NT2/D1 (cell line): Measurements from ENCODE around the gene MVK.

ENCODE experiments used
- DNase-seq: peaks from one replicate; pipeline ENCODE4 v3.0.0-alpha.2; 2011; ENCODE audit warnings: low read depth, low spot score
- H3K27me3 ChIP-seq: 2 replicates; pipeline ENCODE4 v1.6.0; 2011; ENCODE audit warnings: mild to moderate bottlenecking; ENCODE audit not compliant: insufficient read length, insufficient read depth
- H3K36me3 ChIP-seq: 2 replicates; pipeline ENCODE4 v1.6.1; 2011; ENCODE audit warnings: mild to moderate bottlenecking, low read length, mixed read lengths; ENCODE audit not compliant: insufficient read depth, insufficient read length
- H3K4me1 ChIP-seq: 2 replicates; pipeline ENCODE4 v1.5.1; 2011; ENCODE audit not compliant: insufficient read depth, insufficient read length
- H3K4me3 ChIP-seq: 2 replicates; pipeline ENCODE4 v1.5.1; 2011; ENCODE audit warnings: low read depth; ENCODE audit not compliant: insufficient read length
- H3K9ac ChIP-seq: 2 replicates; pipeline ENCODE4 v1.6.0; 2011; ENCODE audit warnings: low read depth; ENCODE audit not compliant: insufficient read length
- H3K9me3 ChIP-seq: 2 replicates; pipeline ENCODE4 v1.5.1; 2011; ENCODE audit warnings: mild to moderate bottlenecking, low read length; ENCODE audit not compliant: insufficient read depth
- SUZ12 ChIP-seq: IDR thresholded peaks from 2 replicates; pipeline ENCODE4 v1.6.1; 2011; ENCODE audit not compliant: insufficient read length, insufficient read depth; ENCODE audit errors: extremely low read depth
- YY1 ChIP-seq: IDR thresholded peaks from 2 replicates; pipeline ENCODE4 v1.6.1; 2011; ENCODE audit not compliant: insufficient read length, insufficient read depth
- ZNF274 ChIP-seq: IDR thresholded peaks from 2 replicates; pipeline ENCODE4 v1.6.1; 2011; ENCODE audit warnings: mild to moderate bottlenecking, low read depth, low read length

Gene MVK

DNA sequence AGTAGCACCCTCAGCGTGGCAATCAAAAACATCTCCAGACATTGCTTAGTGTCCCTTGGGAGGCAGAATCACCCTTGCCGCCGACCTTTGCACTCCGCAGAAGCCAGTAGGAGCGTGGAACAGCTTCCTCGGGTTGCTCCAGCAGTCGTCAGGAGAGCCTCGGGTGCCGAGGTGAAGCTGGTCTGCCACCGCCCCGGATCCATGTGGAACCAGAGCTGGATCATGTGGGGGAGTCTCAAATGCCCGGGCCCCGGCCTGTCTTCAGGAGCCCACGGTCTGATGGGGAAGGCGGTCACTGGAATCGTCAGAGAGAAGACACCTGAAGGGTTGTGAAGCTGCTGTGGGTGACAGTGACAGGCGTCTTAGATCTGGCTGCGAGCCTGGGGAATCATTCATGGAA lies 14.3 kb downstream of the MVK start:
- no peaks in the 10 kb centered on the region for H3K4me1 ChIP-seq
- no peaks in the 10 kb centered on the region for H3K9me3 ChIP-seq
- H3K4me3 ChIP-seq = no peak overlapping the region
- TF ChIP-seq ZNF274 (no peak), SUZ12 (no peak), YY1 (no peak)
- DNase-seq = no peak
- peaks cover 59% of the 10 kb centered on the region for H3K36me3 ChIP-seq
- no peak overlapping the region for H3K9ac ChIP-seq
- H3K27me3 ChIP-seq = no peaks in the 10 kb centered on the region

DNA sequence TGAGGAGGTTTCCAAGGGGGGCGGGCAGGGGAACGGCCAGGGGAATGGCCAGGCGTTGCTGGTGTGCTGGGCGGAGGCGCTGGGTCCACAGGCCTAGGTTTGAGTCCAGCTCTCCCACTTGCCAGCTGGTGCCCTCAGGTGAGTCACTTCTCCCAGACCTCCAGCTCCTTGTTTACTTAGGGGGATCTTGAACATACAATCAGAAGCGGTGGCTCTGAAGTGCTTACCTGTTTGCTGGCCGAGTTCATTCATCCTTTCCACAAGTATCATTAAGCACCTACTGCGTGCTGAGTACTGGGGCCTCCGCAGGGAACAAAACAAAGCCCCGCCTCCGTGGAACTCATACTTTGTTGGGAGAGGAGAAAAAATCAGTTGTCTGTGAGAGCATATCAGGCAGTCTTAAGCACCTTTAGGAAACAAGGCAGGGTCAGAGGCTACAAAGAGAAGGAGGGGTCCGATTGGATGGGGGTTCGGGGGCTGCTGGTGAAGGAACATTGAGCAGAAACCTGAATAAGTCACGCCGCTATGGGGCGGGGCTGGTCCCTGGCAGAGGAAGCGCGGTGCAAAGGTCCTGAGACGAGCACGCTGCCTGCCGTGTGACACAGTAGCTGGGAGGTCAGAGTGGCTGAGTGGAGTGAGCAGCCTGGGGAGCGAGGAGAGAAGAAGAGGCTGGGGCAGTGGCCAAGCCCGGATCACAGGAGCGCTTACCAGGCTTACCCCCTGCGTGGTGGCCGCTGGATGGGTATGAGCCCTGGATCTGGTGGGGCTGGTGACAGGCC lies 15.1 kb downstream of the MVK start:
- H3K4me3 ChIP-seq = no peak overlapping the region
- no peak for DNase-seq
- TF ChIP-seq SUZ12 (no peak), ZNF274 (no peak), YY1 (no peak)
- peaks cover 63% of the 10 kb centered on the region for H3K36me3 ChIP-seq
- no peak overlapping the region for H3K9ac ChIP-seq
- no peaks in the 10 kb centered on the region for H3K4me1 ChIP-seq
- H3K9me3 ChIP-seq = no peaks in the 10 kb centered on the region
- H3K27me3 ChIP-seq = no peaks in the 10 kb centered on the region

DNA sequence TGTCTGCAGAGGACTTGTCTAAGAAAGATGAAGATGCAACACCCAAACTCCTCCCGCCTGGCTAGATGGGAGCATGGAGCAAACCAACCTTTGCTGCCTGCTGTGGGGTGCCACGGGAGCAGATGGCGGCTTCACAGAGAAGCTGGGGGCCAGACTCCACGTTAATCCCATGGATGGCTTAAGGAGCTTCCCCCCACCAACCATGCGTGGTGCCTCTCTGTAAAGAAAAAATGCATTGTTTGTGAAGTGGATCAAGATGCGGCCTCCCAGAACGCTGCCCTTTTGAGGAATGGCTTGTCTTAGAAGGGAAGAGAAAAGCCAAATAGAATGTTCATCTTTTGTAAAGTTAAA lies 15.6 kb downstream of the MVK start:
- Histone ChIP-seq H3K27me3 (no peaks in the 10 kb centered on the region), H3K4me3 (no peak overlapping the region), H3K9me3 (no peaks in the 10 kb centered on the region), H3K9ac (no peak overlapping the region), H3K4me1 (no peaks in the 10 kb centered on the region), H3K36me3 (peaks cover 62% of the 10 kb centered on the region)
- TF ChIP-seq YY1 (no peak), SUZ12 (no peak), ZNF274 (no peak)
- no peak for DNase-seq

DNA sequence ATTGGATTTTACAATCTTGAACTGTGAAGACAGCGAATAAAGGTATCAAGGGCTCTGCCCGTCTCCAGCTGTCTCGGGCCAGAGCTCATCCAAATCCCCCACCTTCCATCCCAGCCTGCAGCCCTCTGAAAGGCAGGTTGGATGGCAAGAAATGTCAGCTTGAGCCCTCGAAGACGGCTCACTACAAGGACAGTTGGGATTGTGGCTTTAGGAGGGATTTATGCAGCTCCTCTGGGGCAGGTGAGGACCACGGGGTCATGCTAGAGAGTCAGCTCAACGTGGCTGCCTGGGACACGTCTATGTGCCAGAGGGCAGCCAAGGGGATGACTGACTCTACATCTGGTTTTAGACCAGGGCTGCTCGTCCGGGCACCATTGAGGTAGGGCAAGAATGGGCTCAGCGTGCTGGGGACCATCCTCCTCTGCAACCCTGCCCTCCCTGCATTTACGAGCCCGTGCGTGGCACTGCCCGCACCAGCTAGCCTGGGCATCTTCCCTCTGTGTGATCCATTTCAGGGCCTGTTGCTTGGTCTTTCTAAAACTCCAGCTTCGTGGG lies 16.2 kb downstream of the MVK start:
- no peaks in the 10 kb centered on the region for H3K9me3 ChIP-seq
- H3K36me3 ChIP-seq = peaks cover 65% of the 10 kb centered on the region
- no peak for TF ChIP-seq ZNF274
- H3K9ac ChIP-seq = no peak overlapping the region
- no peaks in the 10 kb centered on the region for H3K4me1 ChIP-seq
- no peak overlapping the region for H3K4me3 ChIP-seq
- DNase-seq = no peak
- no peaks in the 10 kb centered on the region for H3K27me3 ChIP-seq

DNA sequence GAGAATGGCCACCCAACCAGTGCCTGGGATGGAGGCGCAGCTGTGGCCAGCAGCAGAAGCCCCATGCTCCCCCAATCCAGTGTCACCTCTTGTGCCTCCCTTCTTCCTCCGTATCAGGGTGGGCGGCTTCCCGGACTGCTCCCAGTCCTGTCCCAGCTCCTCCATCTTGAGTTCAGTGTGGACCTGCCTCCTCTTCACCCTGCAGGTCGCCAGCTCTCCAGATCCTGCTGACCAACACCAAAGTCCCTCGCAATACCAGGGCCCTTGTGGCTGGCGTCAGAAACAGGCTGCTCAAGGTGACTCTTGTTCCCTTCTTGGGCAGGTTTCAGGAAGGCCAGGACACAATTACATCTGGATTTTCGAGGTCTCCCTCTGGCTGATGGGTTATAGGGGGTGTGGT lies 17.0 kb downstream of the MVK start:
- Histone ChIP-seq H3K36me3 (peaks cover 62% of the 10 kb centered on the region), H3K9ac (no peak overlapping the region), H3K4me1 (no peaks in the 10 kb centered on the region), H3K4me3 (no peak overlapping the region), H3K27me3 (no peaks in the 10 kb centered on the region), H3K9me3 (no peaks in the 10 kb centered on the region)
- no peak for TF ChIP-seq YY1
- TF ChIP-seq SUZ12 = no peak
- TF ChIP-seq ZNF274 = no peak
- no peak for DNase-seq

DNA sequence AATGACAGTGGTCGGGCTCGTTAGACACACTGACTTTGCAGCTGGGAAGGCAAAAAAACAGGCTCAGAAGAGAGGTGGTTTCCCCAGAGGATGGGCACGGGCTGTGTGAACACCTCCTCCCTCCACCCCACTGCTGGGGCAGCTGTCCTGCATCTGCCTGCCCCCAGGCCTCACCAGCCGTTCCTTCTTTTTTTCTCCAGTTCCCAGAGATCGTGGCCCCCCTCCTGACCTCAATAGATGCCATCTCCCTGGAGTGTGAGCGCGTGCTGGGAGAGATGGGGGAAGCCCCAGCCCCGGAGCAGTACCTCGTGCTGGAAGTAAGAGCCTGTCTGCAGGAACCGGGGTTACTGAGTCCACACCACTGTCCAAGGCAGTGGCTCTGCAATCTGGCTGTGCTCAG lies 17.4 kb downstream of the MVK start:
- TF ChIP-seq ZNF274 = no peak
- TF ChIP-seq YY1 = no peak
- no peak overlapping the region for H3K9ac ChIP-seq
- H3K4me3 ChIP-seq = no peak overlapping the region
- H3K4me1 ChIP-seq = no peaks in the 10 kb centered on the region
- no peaks in the 10 kb centered on the region for H3K9me3 ChIP-seq
- H3K36me3 ChIP-seq = peaks cover 61% of the 10 kb centered on the region
- no peaks in the 10 kb centered on the region for H3K27me3 ChIP-seq
- no peak for DNase-seq

DNA sequence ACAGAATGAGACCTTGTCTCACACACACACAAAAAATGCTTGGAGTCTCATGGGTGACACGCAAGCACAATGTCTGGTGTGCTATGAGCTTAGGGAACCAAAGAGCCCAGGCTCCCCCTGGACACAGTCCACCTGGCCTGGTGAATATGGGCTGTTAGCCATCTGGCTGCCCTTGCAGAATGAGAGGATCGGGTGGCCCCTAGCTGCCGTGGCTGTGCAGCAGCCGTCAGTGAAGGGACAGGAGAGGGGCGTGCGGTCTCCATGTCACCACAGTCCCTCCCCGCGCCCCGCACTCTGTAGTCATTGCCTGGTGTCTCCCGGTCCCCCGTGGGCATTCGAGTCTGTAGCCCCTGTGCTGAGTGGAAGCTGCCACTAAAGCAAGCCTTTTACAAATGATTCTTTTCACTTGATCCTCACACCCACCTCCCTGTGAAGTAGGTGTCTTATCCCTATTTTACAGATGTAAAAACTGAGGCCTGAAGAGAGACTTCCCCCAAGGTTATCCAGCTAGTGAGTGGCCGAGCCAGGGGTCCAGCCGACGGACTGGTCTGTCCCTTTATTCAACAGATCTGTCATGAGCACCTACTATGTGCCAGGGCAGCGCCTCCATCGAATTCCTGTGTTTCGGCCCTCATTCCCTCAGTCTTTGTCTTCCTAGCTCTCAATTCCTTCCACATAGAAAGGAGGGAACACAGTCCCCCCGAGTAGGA lies 18.8 kb downstream of the MVK start:
- Histone ChIP-seq H3K4me1 (no peaks in the 10 kb centered on the region), H3K36me3 (peaks cover 54% of the 10 kb centered on the region), H3K9me3 (no peaks in the 10 kb centered on the region), H3K9ac (no peak overlapping the region), H3K4me3 (no peak overlapping the region), H3K27me3 (no peaks in the 10 kb centered on the region)
- TF ChIP-seq YY1 = no peak
- no peak for TF ChIP-seq ZNF274
- TF ChIP-seq SUZ12 = no peak
- DNase-seq = no peak

DNA sequence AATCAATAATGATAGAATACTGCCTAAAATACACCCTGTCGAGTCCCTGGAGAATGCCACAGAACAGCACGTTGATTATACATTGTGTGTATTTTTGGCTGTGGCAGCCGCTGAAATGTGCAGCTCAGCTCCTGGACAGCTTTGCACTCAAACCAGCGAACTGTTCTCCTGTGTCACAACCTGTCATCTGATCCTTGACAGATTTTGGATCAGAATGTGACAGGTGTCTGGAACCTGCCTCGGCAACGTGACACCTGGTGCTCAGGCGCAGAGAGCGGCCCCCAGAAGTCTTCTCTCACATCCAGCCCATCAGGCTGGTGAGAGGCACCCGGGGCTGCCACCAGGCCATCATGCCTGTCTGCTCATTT lies 19.3 kb downstream of the MVK start:
- no peak for TF ChIP-seq YY1
- no peaks in the 10 kb centered on the region for H3K27me3 ChIP-seq
- no peak for DNase-seq
- peaks cover 49% of the 10 kb centered on the region for H3K36me3 ChIP-seq
- H3K9ac ChIP-seq = no peak overlapping the region
- H3K4me1 ChIP-seq = peaks cover under 1% of the 10 kb centered on the region
- no peaks in the 10 kb centered on the region for H3K9me3 ChIP-seq
- H3K4me3 ChIP-seq = no peak overlapping the region
